Stimulated activated CD4-positive, alpha-beta T cell treated with anti-CD3 and anti-CD28 coated beads, Interleukin-1b, Interleukin-23, amount 100 ng/mL, for 24 hours (primary cell): Measurements from ENCODE around the gene CELSR1.

Source experiments
- DNase-seq, 4 experiments: peaks; one replicate each; pipeline ENCODE4 v3.0.0-alpha.2; 2020; ENCODE audit warnings: low read depth in 4 of 4, low spot score in 1 of 4

CELSR1 gene, protein sequence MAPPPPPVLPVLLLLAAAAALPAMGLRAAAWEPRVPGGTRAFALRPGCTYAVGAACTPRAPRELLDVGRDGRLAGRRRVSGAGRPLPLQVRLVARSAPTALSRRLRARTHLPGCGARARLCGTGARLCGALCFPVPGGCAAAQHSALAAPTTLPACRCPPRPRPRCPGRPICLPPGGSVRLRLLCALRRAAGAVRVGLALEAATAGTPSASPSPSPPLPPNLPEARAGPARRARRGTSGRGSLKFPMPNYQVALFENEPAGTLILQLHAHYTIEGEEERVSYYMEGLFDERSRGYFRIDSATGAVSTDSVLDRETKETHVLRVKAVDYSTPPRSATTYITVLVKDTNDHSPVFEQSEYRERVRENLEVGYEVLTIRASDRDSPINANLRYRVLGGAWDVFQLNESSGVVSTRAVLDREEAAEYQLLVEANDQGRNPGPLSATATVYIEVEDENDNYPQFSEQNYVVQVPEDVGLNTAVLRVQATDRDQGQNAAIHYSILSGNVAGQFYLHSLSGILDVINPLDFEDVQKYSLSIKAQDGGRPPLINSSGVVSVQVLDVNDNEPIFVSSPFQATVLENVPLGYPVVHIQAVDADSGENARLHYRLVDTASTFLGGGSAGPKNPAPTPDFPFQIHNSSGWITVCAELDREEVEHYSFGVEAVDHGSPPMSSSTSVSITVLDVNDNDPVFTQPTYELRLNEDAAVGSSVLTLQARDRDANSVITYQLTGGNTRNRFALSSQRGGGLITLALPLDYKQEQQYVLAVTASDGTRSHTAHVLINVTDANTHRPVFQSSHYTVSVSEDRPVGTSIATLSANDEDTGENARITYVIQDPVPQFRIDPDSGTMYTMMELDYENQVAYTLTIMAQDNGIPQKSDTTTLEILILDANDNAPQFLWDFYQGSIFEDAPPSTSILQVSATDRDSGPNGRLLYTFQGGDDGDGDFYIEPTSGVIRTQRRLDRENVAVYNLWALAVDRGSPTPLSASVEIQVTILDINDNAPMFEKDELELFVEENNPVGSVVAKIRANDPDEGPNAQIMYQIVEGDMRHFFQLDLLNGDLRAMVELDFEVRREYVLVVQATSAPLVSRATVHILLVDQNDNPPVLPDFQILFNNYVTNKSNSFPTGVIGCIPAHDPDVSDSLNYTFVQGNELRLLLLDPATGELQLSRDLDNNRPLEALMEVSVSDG (N-terminal part only)

DNA sequence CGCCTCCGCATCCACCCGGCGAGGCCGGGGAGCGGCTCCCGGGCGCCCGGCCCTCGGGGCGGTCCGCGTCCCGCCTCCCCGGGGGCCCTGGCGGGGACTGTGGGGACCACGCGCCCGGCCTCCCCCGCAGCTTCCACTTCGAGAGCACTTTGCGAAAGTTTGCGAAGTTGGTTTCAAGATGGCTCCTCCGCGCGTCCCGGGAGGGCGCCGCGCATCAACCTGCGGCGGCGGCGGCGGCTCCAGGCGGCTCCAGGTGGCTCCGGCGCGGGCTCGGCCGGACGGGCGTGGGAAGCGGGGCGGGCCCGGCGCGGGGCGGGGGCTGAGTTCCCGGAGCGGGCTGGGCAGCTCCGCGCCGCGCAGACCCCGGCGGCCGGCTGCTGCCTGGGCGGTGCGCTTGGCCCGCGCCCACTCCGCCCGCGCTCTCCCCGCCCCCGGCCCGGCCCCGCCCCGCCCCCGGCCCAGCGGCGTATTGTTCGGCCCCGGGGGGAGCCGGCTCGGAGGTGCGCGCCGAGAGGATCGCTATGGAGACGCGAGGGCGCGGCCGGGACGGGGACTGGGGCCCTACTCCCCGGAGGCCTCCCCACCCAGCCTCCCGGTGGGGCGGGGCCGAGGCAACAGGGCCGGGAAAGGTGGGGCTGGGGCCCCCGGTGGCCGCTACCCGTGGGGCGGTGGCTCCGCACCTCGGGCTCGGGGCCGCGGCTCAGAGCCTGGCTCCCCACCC is at the start of gene CELSR1:
Gene CELSR1, minus strand, starts transcription at position 396 of the 721 bp plus-strand sequence. CDS start 450 bp downstream, outside the sequence.
- peak in 1 of 4 experiments; percentile 15 for DNase-seq

DNA sequence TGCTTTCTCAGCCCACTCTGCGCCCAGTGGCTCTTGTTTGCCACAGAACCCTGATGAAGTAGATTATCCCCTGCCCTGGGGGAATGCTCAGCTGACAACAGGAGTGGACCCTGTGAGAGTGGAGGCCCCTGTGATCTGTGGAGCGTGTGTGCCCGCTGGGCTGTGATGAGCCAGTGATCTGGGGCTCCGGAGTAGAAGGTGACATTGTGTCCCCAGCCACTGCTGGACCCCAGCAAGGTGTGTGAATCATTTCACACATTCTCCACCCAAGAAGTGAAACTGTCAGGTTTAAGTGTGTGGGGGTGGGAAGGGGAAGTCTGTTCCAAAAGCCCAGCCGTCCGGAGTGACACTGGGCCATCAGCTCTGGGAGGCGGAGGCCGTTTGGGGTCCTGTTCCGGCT is 49.6 kb upstream of the CELSR1 start:
- no peak for DNase-seq

DNA sequence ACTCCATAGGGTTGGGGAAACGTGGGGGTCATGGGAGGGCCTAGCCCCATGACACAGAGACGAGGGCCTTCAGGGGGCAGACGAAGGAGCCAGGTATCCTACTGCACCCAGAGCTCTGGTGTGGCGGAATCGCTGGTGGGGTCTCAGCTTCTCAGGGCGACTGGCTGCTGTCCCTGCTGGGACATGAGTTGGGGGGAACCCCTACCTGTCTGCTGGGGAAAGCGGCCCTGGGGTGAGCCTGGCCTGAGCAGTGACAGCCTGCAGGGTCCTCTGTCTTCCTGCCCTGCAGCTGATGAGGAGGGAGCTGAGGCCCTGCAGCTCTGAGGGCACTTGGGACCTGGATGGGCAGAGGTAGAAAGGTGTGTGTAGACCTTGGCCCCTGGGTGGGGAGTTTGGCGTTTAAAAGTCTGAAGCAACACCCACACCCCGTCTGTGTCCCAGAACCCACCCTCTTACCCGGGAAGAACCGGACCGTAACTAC is 49.2 kb upstream of the CELSR1 start:
- DNase-seq = no peak

DNA sequence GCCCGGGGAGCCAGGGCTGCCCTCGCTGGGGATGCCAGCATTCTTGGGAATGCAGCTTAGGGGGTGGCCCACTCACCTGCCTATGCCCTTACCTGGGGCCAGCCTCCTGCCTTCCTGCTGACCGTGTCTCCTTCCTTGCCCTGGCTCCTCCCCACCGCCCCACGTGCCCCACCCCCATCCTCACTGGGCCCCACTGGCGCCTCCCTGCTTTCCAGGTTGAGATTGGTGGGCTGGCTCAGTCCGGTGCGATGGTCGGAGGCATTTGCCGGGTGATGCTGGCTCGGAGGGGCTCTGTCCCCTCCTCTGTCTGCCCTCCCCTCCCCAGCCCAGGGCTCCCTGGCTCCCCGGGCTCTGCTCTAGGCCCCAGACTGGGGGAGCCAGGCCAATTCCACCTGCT is 48.7 kb upstream of the CELSR1 start:
- DNase-seq = no peak

DNA sequence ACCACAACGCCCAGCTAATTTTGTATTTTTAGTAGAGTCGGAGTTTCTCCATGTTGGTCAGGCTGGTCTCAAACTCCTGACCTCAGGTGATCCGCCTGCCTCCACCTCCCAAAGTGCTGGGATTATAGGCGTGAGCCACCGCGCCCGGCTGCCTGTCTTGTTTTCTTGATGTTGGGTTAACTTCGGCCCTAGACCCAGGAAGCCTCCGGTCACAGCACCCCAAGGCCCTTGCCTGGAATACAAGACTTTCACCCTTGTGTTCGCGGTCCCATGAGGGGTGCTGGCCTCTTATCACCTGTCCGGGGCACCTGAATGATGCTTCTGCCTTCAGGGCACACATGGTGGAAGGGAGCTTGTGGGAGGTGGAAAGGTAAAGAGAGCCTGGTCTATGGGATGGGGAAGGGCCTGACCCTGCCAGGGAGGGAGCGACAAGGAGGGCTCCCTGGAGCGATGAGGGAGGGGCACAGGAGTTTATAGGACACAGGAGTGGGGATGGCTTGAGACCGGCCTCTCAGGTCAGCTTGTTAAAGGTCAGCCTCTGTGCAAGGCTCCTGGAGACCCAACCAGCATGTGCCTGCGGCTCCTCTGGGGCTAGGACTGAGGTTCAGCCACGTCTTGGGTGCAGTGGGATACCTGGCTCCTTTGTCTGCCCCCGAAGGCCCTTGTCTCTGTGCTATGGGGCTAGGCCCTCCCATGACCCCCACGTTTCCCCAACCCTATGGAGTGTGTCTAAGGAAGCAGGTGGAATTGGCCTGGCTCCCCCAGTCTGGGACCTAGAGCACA is 48.1 kb upstream of the CELSR1 start:
- DNase-seq = no peak

DNA sequence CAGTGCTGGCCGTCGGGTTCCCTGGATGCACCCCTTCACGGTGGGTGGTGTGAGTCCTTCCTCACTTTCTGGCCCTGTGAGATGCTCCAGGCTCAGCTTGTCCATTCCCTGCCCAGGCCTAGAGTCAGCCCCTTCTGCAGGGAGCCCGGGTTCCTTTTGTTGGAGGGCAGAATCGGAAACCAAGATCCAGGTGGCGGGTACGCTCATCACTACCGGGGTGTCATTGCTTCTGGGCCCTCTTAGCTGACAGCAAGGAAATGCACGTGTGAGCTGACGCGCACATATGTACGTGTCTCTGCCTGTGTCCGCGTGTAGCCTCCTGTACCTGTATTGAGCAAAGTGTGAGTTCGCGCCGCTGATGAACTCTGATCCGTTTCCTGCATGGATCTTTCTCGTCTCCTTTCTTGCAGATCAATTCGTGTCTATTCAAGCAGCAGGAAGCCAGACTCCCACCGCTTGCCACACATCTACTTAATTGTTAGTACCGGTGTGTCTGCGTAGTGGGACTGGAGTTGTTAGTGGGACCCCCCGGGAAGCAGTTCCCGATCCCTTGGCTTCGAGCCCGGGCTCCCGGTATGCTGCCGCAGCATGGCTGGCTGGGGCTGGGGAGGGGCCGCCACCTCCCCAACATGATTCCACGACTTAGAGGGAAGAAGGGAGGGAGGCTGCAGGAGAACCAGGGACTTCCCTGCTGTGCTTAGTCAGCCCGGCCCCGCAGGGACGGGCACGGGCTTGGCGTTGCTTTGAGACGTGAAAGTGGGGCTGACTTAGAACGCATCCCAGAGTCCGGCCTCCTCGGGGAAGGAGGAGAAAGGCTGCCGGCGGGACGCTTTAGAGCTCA is 46.9 kb upstream of the CELSR1 start:
- no peak for DNase-seq

DNA sequence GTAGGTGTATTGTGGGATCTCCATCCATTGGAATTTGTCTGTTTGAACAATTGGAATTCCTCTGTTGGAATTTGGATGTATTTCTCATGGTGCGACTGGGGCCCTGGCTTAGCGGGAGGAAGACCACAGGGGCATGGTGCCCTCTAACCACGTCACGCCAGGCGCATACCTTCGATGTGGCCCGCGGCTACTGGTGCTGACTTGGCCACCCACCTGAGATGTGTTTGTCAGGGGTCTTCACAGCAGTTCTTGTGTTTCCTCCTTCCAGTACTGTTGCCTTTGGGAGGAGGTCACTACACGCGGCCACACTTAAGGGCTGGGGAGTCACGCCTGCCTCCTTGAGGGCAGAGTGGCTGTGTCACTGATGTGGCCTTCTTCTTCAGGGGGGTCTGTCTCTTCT is 46.2 kb upstream of the CELSR1 start:
- DNase-seq = no peak

DNA sequence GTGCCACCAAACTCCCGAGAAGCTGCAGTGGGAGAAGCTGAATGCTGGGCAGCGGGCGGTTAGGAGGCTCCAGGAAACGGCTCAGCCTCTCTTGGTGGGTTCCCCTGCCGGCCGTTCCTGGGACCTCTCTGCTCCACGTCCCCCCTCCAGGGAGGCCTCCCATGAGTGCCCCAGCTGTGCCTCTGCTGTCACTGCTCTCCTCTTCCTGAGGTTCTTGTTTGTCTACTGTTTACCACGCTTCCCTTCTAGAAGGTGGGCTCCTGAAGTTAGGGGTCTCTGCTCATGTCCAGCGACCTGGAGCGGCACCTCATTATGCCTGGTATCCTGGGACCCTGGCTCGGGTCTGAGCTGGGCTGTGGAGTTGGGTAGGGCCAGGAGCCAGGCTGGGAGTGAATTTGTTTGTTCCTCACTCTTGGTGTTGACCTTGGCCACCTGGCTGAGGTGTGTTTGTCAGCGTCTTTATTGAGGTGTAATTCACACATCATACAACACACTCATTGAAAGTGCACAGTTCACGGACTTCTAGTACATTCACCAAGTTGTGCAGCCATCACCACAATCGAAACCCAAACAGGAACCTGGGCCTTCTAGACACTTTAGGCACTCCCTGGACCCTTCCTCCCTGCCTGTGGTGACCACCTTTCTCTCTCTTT is 45.0 kb upstream of the CELSR1 start:
- DNase-seq = no peak

DNA sequence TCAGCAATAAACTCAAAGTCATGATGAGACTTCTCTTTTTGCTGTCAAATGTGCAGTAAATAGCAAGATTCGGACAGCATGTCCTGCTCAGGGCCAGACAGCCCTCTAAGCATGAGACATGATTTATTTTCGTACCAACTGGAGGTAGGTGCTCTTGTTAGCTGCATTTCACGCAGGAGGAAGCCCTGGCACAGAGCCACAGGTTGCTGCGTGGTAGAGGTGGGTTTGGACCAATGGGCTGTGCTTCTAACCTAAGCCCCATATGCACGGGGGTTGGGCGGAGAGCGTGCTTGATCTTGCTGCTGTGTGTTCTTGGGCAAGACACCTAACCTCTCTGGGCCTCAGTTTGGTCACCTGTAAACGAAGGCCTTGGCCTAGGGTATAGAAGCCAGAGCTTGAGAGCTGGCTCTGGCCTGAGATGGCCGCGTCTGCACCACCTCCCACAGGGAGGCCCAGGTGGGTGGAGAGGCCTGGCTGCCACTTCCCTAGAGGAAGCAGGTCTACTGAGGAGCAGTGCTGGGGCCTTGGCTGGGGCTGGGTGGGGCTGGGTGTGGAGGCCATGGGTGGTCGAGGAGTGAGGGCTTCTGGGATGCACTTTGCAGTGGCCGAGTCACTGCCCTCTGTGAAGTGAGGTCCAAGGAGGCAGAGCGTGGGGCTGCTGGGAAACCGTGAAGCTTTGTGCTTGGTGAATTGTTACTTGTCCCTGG is 44.3 kb upstream of the CELSR1 start:
- DNase-seq = no peak

DNA sequence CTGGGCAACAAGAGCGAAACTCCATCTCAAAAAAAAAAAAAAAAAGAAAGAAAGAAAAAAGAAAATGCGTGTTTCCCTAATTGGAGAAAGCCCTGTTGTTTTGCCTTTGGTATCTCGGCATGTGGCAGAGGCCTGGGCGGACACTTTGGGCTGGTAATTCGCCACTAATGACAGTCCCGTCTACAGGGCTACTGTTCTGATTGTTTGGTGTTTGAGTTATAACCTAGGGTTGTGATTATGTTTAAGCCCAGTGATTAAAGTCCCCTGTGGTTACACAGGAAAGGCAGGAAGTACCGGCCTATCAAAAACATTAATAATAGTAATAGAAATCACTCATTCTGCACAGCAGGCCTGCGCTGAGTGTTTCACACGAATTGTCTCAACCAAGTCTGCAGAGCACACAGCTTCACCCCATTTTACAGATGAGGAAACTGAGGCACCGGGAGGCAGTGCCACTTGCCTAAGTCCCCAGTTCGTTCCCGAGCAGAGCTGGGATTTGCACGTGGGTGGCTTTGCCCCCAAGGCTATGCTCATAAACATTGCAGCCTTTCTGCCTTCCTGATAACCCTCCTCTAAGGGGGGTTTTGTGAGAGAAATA is 43.6 kb upstream of the CELSR1 start:
- no peak for DNase-seq

DNA sequence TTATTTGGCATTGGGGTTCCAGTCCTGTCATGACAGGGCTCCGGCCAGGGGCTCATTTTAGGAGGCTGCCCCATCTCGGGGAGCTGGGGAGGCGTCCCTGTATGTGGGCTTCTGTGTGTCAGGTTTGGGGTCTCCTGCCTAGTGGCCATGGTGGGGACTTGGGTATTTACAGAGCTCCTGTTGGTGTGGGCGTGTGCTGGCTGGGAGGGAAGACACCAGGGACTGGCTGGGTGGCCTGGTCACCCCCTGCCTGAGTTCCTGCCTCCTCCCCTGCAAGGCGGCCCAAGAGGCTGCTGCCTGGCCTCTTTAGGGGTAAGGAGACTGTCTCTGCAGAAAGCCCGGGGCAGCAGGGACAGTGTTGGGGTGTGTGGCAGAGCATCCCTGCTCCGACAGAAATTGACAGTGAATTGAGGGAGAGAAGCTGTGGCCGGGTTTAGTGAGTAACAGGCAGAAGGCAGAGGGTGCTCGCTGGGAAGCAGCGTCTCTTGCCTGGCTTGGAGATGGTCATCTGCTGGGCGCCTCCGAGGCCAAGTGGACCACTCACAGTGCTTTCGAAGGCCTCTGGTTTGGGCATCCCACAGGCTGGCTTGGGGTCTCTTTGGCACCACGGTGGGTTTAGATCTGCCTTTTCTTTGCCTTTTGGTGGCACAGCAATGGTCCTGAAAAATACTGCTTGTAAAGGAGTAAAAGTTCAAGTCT is 42.5 kb upstream of the CELSR1 start:
- no peak for DNase-seq

DNA sequence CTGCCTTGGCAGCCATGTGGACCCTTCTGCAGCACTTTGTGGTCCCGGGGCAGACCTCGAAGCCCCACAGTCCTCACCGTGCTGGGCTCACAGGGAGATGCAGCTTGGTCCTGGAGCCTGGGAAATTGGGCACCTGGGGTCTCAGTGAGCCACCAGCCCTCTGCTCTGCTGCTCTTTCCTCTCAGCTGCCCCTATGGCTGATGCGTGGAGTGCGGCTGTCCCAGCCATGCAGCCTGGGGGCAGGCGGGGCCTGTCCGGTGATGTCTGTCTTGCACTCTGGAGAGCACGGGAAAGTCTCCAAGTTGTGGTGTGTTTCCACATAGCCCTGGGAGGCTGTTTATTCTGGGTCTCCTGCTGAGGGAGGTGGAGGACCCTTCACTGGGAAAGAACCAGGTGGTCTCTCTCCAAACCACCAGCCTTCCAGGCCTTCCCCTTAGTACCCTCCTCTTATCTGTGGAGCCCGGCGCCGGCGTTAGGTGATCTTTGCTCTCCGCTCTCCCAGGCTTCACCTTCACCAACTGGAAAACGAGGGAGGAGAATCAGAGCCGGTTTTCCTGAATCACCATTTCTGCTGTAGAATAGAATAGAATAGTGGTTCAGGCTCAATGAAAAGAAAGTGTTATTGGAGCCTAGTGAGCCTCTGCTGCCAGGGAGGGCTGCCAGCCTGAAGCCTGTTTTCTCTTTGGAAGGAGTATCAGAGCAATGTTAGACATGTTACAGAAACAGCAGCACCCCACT is 41.6 kb upstream of the CELSR1 start:
- DNase-seq = no peak

DNA sequence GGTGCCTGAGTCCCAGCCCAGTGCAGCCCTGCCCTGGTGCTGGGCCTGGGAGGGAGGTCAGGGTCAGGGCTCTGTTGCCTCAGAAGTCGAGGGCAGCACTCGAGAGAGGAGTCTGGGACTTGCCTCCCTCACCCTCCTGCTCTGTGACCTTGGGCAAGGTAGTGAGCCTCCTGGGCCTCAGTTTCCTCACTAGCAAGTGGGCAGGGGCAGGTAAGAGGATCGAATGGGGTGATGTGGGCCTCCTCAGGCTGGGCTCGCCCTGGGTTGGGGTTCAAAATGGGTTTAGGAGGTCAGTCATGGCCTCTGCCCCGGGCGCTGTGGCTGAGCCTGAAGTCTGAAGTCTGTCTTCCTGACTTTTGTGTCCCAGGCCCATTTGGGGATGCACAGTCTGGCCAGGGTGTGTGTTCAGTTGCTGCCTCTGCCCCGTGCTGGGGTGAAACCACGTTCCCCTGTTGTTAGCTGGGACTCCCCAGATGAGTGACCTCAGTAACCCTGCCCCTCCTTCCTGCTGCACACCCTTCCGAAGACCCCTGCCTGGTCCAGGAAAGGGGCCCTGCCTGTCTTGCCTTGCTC is 40.9 kb upstream of the CELSR1 start:
- DNase-seq = no peak

DNA sequence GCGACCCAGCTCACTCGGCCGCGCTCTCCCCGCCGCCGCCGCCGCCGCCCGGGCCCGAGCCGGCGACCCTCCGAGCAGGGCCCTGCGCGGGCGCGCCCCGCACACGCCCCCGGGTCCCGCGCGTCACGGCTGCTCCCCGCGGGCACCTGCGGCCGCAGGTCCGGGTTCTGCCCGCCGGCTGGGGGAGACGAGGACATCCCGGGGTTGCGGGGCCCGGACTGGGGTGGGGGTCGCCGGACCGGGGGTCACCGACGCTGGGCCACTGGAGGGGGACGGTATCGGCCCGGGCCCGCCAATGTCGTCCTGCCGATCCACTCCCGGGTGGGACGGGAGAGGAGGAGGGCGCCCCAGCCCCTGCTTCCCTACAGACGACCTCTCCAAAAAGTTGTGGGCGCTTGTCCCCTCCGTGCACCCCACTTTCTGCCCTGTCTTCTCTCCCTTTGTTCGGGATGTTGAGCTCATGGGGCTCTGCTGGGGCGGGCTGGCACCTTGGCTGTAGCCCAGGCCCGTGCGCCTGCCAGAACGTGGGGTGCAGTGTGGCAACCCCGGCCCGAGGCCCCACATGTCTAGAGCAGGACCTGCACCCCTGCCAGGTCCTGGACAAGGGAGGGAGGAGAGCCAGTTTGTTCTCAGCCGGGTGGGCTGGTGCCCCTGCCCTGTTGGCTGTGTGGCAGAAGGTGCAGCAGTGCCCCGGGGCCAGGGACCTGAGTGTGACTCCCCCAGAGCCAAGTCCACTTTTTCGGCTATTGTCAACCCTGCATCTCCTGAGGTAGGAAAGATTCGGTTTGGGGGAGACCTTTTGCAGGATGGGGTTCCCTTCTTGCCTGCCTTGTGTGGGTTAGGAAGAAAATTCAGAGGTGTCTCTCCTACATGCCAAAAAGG is 40.2 kb upstream of the CELSR1 start:
- DNase-seq = no peak
